ENCODE data around the gene NDUFA12.

- TF ChIP-seq CTCF (IDR thresholded peaks at IDR 0.05) (no peak), POLR2AphosphoS5 (IDR thresholded peaks at IDR 0.05) (no peak)
Measured at GRCh38 chr12:94930772-94931171, 72.7 kb downstream of the NDUFA12 start.
